Lung (tissue), 12 donors: Measurements from ENCODE around the gene ELP6. TPM values are rescaled to one million over a fixed set of nuclear protein-coding genes. Genes with fewer than 3 reads are reported as not detected.

Source experiments
- ATAC-seq: fragments of 200-7000 bp; cut with Tn5 transposase; one replicate; pipeline ENCODE4 v1.9.1; 2020; ENCODE audit warnings: moderate number of reproducible peaks; ENCODE audit not compliant: insufficient read depth, low FRiP score
- DNase-seq, 3 donors: peaks; one replicate each; pipeline ENCODE4 v3.0.0-alpha.2; 2013 to 2017
- H3K27ac ChIP-seq, 2 donors: one replicate each; pipeline ENCODE4 v1.5.1; 2013; ENCODE audit warnings: mild to moderate bottlenecking in 2 of 2, moderate library complexity in 2 of 2, control low read depth in 1 of 2, inconsistent platforms in 1 of 2, low read depth in 1 of 2, low read length in 1 of 2
- H3K27me3 ChIP-seq, 3 donors: one replicate each; pipeline ENCODE4 v1.5.1; 2013; ENCODE audit warnings: low read length in 2 of 3; ENCODE audit not compliant: control insufficient read depth in 3 of 3, insufficient read depth in 3 of 3
- H3K36me3 ChIP-seq, 4 donors: one replicate each; pipeline ENCODE4 v1.5.1; 2013; ENCODE audit warnings: low read length in 4 of 4, mild to moderate bottlenecking in 1 of 4, moderate library complexity in 1 of 4; ENCODE audit not compliant: control insufficient read depth in 4 of 4, insufficient read depth in 4 of 4
- H3K4me1 ChIP-seq, 5 donors: one replicate each; pipeline ENCODE4 v1.5.1; 2013; ENCODE audit warnings: low read length in 5 of 5, mild to moderate bottlenecking in 2 of 5, moderate library complexity in 1 of 5; ENCODE audit not compliant: control insufficient read depth in 5 of 5, insufficient read depth in 5 of 5
- H3K4me3 ChIP-seq: one replicate; pipeline ENCODE4 v1.5.1; 2013; ENCODE audit warnings: mild to moderate bottlenecking, control low read depth, moderate library complexity
- H3K9ac ChIP-seq, 2 donors: one replicate each; pipeline ENCODE4 v1.5.1; 2013; ENCODE audit warnings: low read length in 2 of 2, control low read depth in 1 of 2; ENCODE audit not compliant: insufficient read depth in 1 of 2
- H3K9me3 ChIP-seq, 4 donors: one replicate each; pipeline ENCODE4 v1.5.1; 2013; ENCODE audit warnings: low read length in 3 of 4, mild to moderate bottlenecking in 1 of 4, moderate library complexity in 1 of 4; ENCODE audit not compliant: control insufficient read depth in 4 of 4, insufficient read depth in 3 of 4
- CTCF ChIP-seq: IDR thresholded peaks from 2 replicates; pipeline ENCODE4 v1.5.1; 2012; ENCODE audit warnings: mild to moderate bottlenecking; ENCODE audit errors: control extremely low read depth, extremely low read depth
- WGBS, 2 donors: extraction: QIAGEN DNeasy Blood & Tissue Kit; methylation state at CpG; one replicate each; pipeline ENCODE4 v1.1.7; 2013; 5-methylcytosine and 5-hydroxymethylcytosine counted together
- polyA plus RNA-seq, 2 donors: library from polyadenylated mRNA; stranded (reverse); fragments of 200-250 nt; gene quantifications; one replicate each; pipeline ENCODE4 v1.2.1, GENCODE V29; 2013
- total RNA-seq, 2 donors: library from RNA; depleted of rRNA in 1 of 2; stranded (reverse); fragments of >200 nt in 1 of 2; gene quantifications; one replicate each; pipeline ENCODE4 v1.2.1, GENCODE V29; 2014 to 2021
- donor health status: control.
- donor health status: control.
- donor health status: Bipolar disorder and iron deficiency.
- donor health status: healthy.
- donor health status: DM: yes; HTN: yes; CAD: no.

ELP6 gene
- total and polyA plus RNA-seq, 4 donors = 25.4 to 31.3 (median 27.6) TPM

GRCh38 chr3:47553407-47553806 lies 39.9 kb upstream of the ELP6 start:
- Histone ChIP-seq H3K27me3 (no peaks in the 10 kb centered on the region), H3K4me3 (no peak overlapping the region), H3K9me3 (peaks cover 0 to 3% (median 0%) of the 10 kb centered on the region in 4 donors), H3K27ac (no peak overlapping the region), H3K4me1 (peaks cover 0 to 3% (median 0%) of the 10 kb centered on the region in 5 donors), H3K9ac (no peak overlapping the region), H3K36me3 (no peaks in the 10 kb centered on the region)
- ATAC-seq (no peak), DNase-seq (peak; percentile 80 to 91 (median 82))
- TF ChIP-seq CTCF = no peak
- 85 to 88% methylated on average over 7 of the region's 7 CpGs for WGBS, 2 donors

- TF ChIP-seq CTCF = no peak
- Histone ChIP-seq H3K4me3 (no peak overlapping the region), H3K9me3 (no peaks in the 10 kb centered on the region), H3K27me3 (no peaks in the 10 kb centered on the region), H3K4me1 (peaks cover 0 to 6% (median 0%) of the 10 kb centered on the region in 5 donors), H3K27ac (no peak overlapping the region), H3K9ac (no peak overlapping the region), H3K36me3 (no peaks in the 10 kb centered on the region)
- WGBS, 2 donors = 65 to 77% methylated on average over 21 of the region's 21 CpGs
- ATAC-seq = peak; percentile 62
- peak; percentile 19 to 50 (median 34) for DNase-seq
These were observed 29.1 kb upstream of the ELP6 start for GRCh38 chr3:47542471-47543173.

- Histone ChIP-seq H3K4me3 (no peak overlapping the region), H3K4me1 (peaks cover 0 to 6% (median 0%) of the 10 kb centered on the region in 5 donors), H3K36me3 (no peaks in the 10 kb centered on the region), H3K9ac (no peak overlapping the region), H3K9me3 (no peaks in the 10 kb centered on the region), H3K27ac (no peak overlapping the region), H3K27me3 (no peaks in the 10 kb centered on the region)
- 59 to 64% methylated on average over 6 of the region's 6 CpGs for WGBS, 2 donors
- DNase-seq (no peak), ATAC-seq (no peak)
- TF ChIP-seq CTCF = no peak
These were observed 28.1 kb upstream of the ELP6 start for GRCh38 chr3:47541583-47542108.
